Measurements from ENCODE around the gene RELN. TPM values are rescaled to one million over a fixed set of nuclear protein-coding genes. Genes with fewer than 3 reads are reported as not detected.

RELN gene
- total and polyA plus RNA-seq, 8 donors, result 0.08 to 1.4 (median 0.64) TPM

GRCh38 chr7:103811997-103812396, 177.5 kb downstream of the RELN start:
- DNase-seq, result no peak
- ATAC-seq, result peak; percentile 53 to 90 (median 82)
- TF ChIP-seq CTCF (IDR thresholded peaks at IDR 0.05), result no peak
- Histone ChIP-seq H3K27ac (peak overlapping the region in 1 of 4 donors; percentile 14), H3K4me3 (no peak overlapping the region), H3K4me1 (no peaks in the 10 kb centered on the region), H3K27me3 (no peaks in the 10 kb centered on the region), H3K9me3 (no peaks in the 10 kb centered on the region), H3K36me3 (no peaks in the 10 kb centered on the region)
- no peak for FAIRE-seq
- WGBS, 2 donors, result 43 to 47% methylated on average over 2 of the region's 2 CpGs
- intact Hi-C loops (cut with DNase I), result no loop called here

GRCh38 chr7:103811290-103811689, 178.2 kb downstream of the RELN start:
- Histone ChIP-seq H3K27ac (no peak overlapping the region), H3K9me3 (no peaks in the 10 kb centered on the region), H3K36me3 (no peaks in the 10 kb centered on the region), H3K4me1 (no peaks in the 10 kb centered on the region), H3K27me3 (no peaks in the 10 kb centered on the region), H3K4me3 (no peak overlapping the region)
- DNase-seq, result no peak
- intact Hi-C loops (cut with DNase I), result no loop called here
- no peak for TF ChIP-seq CTCF (IDR thresholded peaks at IDR 0.05)
- FAIRE-seq, result no peak
- no peak for ATAC-seq
- 73 to 75% methylated on average over 5 of the region's 5 CpGs for WGBS, 2 donors

GRCh38 chr7:103810112-103810744, 179.2 kb downstream of the RELN start:
- FAIRE-seq, result no peak
- H3K4me3 ChIP-seq, result no peak overlapping the region
- no peak for DNase-seq
- intact Hi-C loops (cut with DNase I), result no loop called here
- no peaks in the 10 kb centered on the region for H3K4me1 ChIP-seq
- no peaks in the 10 kb centered on the region for H3K9me3 ChIP-seq
- TF ChIP-seq CTCF (IDR thresholded peaks at IDR 0.05), result no peak
- no peak overlapping the region for H3K27ac ChIP-seq
- WGBS, 2 donors, result 62 to 68% methylated on average over 11 of the region's 11 CpGs
- ATAC-seq, result no peak
- H3K36me3 ChIP-seq, result no peaks in the 10 kb centered on the region
- H3K27me3 ChIP-seq, result no peaks in the 10 kb centered on the region

- Histone ChIP-seq H3K36me3 (no peaks in the 10 kb centered on the region), H3K4me3 (no peak overlapping the region), H3K9me3 (no peaks in the 10 kb centered on the region), H3K4me1 (no peaks in the 10 kb centered on the region), H3K27me3 (no peaks in the 10 kb centered on the region), H3K27ac (no peak overlapping the region)
- ATAC-seq (no peak), DNase-seq (no peak), FAIRE-seq (no peak)
- 72% methylated on average over 6 of the region's 6 CpGs for WGBS, 2 donors
- intact Hi-C loops (cut with DNase I), result no loop called here
- no peak for TF ChIP-seq CTCF (IDR thresholded peaks at IDR 0.05)
These were observed 180.0 kb downstream of the RELN start for GRCh38 chr7:103809229-103809994.

- DNase-seq, result no peak
- no peaks in the 10 kb centered on the region for H3K36me3 ChIP-seq
- TF ChIP-seq CTCF (IDR thresholded peaks at IDR 0.05), result no peak
- no peaks in the 10 kb centered on the region for H3K4me1 ChIP-seq
- WGBS, 2 donors, result 65 to 82% methylated on average over 2 of the region's 2 CpGs
- no peak overlapping the region for H3K27ac ChIP-seq
- H3K27me3 ChIP-seq, result peaks cover 0 to 6% (median 0%) of the 10 kb centered on the region in 4 donors
- FAIRE-seq, result no peak
- H3K4me3 ChIP-seq, result no peak overlapping the region
- intact Hi-C loops (cut with DNase I), result no loop called here
- ATAC-seq, result no peak
- H3K9me3 ChIP-seq, result no peaks in the 10 kb centered on the region
These were observed 184.1 kb downstream of the RELN start for GRCh38 chr7:103805346-103805745.

Data from pancreas (tissue), 10 donors.